ENCODE measurements around the gene WSCD1.

Gene WSCD1

DNA sequence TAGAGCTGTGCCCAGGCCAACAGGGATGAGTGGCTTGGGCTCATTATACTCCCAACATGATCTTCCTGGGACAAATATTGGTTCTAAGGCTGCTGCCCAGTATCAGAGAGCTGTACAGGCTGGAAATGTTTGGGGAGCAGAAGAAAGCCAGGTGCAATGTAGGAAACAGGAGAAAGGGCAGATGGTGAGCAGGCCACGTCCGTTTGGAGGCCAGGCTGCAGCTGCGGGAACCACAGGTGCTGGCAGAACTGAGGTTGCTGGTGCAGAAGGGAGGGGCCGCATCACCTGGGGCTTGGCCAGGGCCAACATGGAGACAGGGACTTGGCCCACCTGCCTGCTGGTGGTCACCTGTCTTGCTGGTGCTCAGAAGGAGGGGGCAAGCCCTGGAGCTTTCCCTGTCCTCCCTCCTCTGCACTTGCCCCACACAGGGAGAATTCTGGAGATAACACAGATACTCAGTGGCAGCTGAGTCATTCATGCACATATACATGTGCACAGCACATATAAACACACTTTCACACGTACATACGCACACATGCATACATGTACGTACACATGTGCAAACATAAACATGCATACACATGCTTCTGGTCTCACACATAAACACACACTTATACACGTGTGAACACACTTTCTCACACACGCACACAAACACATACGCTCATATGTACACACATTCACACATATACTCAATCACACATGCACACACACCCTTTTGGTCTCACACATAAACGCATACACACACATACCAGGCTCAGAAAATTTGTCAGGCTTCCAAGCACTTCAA lies 67.7 kb downstream of the WSCD1 start:
- TF ChIP-seq, protein P1, sequence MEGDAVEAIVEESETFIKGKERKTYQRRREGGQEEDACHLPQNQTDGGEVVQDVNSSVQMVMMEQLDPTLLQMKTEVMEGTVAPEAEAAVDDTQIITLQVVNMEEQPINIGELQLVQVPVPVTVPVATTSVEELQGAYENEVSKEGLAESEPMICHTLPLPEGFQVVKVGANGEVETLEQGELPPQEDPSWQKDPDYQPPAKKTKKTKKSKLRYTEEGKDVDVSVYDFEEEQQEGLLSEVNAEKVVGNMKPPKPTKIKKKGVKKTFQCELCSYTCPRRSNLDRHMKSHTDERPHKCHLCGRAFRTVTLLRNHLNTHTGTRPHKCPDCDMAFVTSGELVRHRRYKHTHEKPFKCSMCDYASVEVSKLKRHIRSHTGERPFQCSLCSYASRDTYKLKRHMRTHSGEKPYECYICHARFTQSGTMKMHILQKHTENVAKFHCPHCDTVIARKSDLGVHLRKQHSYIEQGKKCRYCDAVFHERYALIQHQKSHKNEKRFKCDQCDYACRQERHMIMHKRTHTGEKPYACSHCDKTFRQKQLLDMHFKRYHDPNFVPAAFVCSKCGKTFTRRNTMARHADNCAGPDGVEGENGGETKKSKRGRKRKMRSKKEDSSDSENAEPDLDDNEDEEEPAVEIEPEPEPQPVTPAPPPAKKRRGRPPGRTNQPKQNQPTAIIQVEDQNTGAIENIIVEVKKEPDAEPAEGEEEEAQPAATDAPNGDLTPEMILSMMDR (conservative IDR thresholded peaks at IDR 0.05; ENCODE audit: low read depth), result no peak
- CTCF ChIA-PET, result no interaction called here
- no peak overlapping the region for H3K27ac ChIP-seq
- no peak for DNase-seq (ENCODE audit: low spot score)
- POLR2A ChIA-PET (ENCODE audit: low non-redundant PET), result no interaction called here

DNA sequence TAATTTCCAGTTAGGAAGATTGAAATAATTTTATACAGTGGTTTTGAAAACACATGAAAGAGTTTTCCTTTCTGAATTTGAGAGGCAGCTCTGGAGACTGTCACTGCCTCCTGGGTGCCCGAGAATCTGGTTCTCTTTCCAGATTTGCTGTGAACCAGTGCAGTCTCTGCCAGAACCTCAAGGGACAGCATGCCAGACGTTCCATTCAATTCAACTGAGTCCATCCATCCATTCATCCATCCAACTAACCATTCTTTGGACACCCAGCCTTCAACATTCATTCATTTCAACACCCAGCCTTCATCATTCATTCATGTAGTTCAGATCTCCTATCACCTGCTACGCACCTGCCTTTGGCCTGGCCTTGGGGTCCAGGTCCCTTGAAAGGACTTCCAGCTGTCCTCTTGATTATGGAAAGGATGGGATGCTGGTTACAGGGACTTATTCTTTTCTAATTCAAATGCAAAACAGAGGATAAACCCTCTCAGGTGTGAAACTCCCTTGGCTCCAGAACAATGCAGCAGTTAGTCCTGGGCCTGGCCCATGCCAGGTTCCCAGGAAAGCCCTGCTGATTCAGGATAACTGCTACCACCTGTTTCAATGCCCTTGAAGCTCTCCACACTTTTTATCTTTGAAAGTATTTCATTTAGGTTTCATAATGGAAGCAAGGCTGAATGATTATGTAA lies 68.7 kb downstream of the WSCD1 start:
- no peak overlapping the region for H3K27ac ChIP-seq
- TF ChIP-seq, protein P1 (conservative IDR thresholded peaks at IDR 0.05; ENCODE audit: low read depth), result no peak

DNA sequence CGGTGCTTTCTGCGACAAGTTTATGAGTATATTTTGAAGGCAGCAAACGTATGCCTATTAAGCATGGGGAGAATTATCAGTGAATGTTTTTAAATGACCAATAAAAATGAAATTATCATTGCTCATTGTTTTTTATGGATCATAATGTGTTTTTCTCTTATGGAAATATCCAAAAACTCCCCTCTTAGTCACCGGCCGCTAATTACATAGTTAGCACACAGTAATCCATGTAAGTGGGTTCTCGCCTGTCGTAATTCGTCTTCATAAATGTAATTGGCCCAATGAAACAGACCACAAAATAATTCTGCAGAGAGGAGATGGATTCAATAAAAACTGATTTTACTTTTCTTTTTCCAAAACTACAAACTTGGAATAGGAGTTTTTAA lies 69.3 kb downstream of the WSCD1 start:
- ChIA-PET CTCF (no interaction called here), POLR2A (ENCODE audit: low non-redundant PET) (no interaction called here)
- TF ChIP-seq, protein P1 (conservative IDR thresholded peaks at IDR 0.05; ENCODE audit: low read depth), result no peak
- DNase-seq (ENCODE audit: low spot score), result no peak
- no peak overlapping the region for H3K27ac ChIP-seq

More for the DNA sequence above, 68.7 kb downstream of the WSCD1 start:
- no peak for DNase-seq (ENCODE audit: low spot score)
- POLR2A ChIA-PET (ENCODE audit: low non-redundant PET), result no interaction called here
- CTCF ChIA-PET, result interaction anchor here (0.6 kb wide), 1 partner anchor 991 kb away, joined by 4 read pairs; no protein-coding TSS in a partner anchor

DNA sequence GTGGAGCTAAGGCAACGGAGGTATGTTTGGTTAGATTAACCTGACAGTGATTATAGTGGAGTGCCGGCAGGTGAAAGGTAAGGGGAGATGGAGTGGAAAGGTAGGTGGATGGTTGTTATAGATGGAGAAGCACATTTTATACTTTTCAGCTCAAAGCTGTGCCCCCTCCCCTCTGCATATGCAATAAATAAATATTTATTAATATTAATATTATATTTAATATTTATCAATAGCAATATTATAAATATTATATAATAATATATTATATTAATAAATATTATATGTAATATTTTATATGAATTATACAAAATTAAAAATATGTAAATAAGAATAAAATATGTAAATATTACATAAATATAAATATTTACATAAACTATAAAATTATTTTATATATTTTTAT lies 70.0 kb downstream of the WSCD1 start:
- H3K27ac ChIP-seq, result no peak overlapping the region
- TF ChIP-seq, protein P1 (conservative IDR thresholded peaks at IDR 0.05; ENCODE audit: low read depth), result no peak
- ChIA-PET POLR2A (ENCODE audit: low non-redundant PET) (no interaction called here), CTCF (no interaction called here)
- DNase-seq (ENCODE audit: low spot score), result no peak

DNA sequence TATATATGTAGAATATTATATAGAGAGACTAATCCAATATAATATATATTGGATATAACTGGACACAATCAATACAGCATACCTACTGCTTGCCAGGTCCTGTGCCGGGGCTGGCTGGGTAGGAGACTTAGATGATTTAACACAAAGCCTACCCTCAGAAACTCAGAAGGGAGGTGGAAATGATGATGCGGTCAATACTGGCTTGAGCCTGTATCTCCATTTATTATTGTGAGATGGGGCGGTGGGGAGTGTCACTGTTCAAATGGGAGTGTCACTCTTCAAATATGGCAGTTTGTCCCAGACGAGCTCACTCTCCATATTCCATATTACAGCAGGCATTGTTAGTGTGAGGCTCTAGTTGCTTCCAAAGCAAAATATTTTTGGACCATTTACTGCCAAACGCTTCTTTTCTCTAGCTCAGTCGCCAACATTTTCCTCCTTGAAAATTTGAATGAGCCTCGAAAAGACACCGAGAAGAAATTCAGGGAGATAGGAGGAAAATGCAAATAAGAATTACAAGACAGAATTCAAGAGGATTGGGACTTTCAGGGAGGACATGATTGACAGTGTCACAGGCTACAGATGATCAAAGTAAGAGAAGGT lies 70.7 kb downstream of the WSCD1 start:
- CTCF ChIA-PET, result interaction anchor here (0.9 kb wide), 1 partner anchor 482 kb away, joined by 5 read pairs; no protein-coding TSS in a partner anchor
- TF ChIP-seq, protein P1 (conservative IDR thresholded peaks at IDR 0.05; ENCODE audit: low read depth), result no peak
- H3K27ac ChIP-seq, result no peak overlapping the region
- DNase-seq (ENCODE audit: low spot score), result no peak
- POLR2A ChIA-PET (ENCODE audit: low non-redundant PET), result no interaction called here

DNA sequence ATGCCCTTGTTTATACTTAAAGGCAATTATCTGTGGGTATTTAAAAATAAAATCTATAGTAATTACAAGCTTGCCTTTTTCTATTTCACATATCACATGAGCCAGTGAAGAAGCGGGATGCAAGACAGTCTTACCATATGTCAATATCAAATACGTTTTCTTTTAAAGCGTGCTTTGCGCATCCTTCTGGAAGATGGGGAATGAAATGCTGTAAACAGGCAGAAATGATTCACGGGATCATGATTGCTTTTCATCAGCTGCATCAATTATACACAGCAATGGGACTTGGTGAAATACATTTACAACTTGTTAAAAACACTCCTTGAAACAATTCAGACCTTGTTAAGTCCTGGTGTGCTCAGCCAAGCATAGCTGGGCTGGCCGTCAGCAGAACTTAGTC lies 72.5 kb downstream of the WSCD1 start:
- CTCF ChIA-PET, result interaction anchor here (0.6 kb wide), 1 partner anchor 23 kb away, joined by 4 read pairs; no protein-coding TSS in a partner anchor
- TF ChIP-seq, protein P1 (conservative IDR thresholded peaks at IDR 0.05; ENCODE audit: low read depth), result no peak
- H3K27ac ChIP-seq, result no peak overlapping the region
- POLR2A ChIA-PET (ENCODE audit: low non-redundant PET), result no interaction called here
- DNase-seq (ENCODE audit: low spot score), result no peak

Data from RWPE1 (cell line).